HepG2 (cell line): ENCODE results near the gene ZNF524. TPM values are rescaled to one million over a fixed set of nuclear protein-coding genes. Genes with fewer than 3 reads are reported as not detected.

Experiments used
- ATF7-NPFF ChIP-seq: sonication (generic); formaldehyde crosslinking; IDR thresholded peaks from 2 replicates; pipeline ENCODE4 v1.8.1; 2023; ENCODE audit warnings: mild to moderate bottlenecking, low read depth, missing genetic modification reagents, moderate library complexity
- BCLAF1 ChIP-seq: fragments of 450-650 bp; IDR thresholded peaks from 2 replicates; pipeline ENCODE4 v1.6.1; 2017; ENCODE audit warnings: mild to moderate bottlenecking
- HOXA9 ChIP-seq: sonication (generic); formaldehyde crosslinking; IDR thresholded peaks from 2 replicates; pipeline ENCODE4 v1.8.1; 2022; ENCODE audit warnings: missing genetic modification reagents, mild to moderate bottlenecking, moderate library complexity, borderline replicate concordance
- KDM1A ChIP-seq: IDR thresholded peaks from 2 replicates; pipeline ENCODE4 v1.6.1; 2016; ENCODE audit warnings: missing compliant biosample characterization
- MTA3 ChIP-seq: sonication (generic); formaldehyde crosslinking; IDR thresholded peaks from 2 replicates; pipeline ENCODE4 v1.4.0; 2020; ENCODE audit warnings: missing genetic modification reagents
- PHB2 ChIP-seq: fragments of 450-650 bp; IDR thresholded peaks from 2 replicates; pipeline ENCODE4 v1.6.1; 2018; ENCODE audit not compliant: partially characterized antibody
- RCOR2 ChIP-seq: IDR thresholded peaks from 2 replicates; pipeline ENCODE4 v1.6.1; 2016; ENCODE audit warnings: missing biosample characterization, missing genetic modification reagents
- REST ChIP-seq, 2 experiments: IDR thresholded peaks; 2 replicates each; pipeline ENCODE4 v1.6.1; 2011 to 2012; ENCODE audit warnings: low read length in 2 of 2, borderline replicate concordance in 1 of 2, low read depth in 1 of 2, mild to moderate bottlenecking in 1 of 2, moderate library complexity in 1 of 2
- SP2 ChIP-seq: sonication (generic); formaldehyde crosslinking; IDR thresholded peaks from 2 replicates; pipeline ENCODE4 v1.5.1; 2020; ENCODE audit warnings: mild to moderate bottlenecking, missing genetic modification reagents
- ZFYVE20 ChIP-seq: sonication (generic); formaldehyde crosslinking; IDR thresholded peaks from 2 replicates; pipeline ENCODE4 v1.8.0; 2023; ENCODE audit warnings: low read depth, mild to moderate bottlenecking, moderate library complexity, missing genetic modification reagents, borderline replicate concordance
- ZNF276 ChIP-seq: sonication (generic); formaldehyde crosslinking; IDR thresholded peaks from 2 replicates; pipeline ENCODE4 v1.4.0; 2020; ENCODE audit warnings: mild to moderate bottlenecking, low read depth, missing genetic modification reagents
- ZNF562 ChIP-seq: sonication (generic); formaldehyde crosslinking; IDR thresholded peaks from 2 replicates; pipeline ENCODE4 v1.8.0; 2022; ENCODE audit warnings: missing genetic modification reagents, borderline replicate concordance
- ZNF687 ChIP-seq: sonication (generic); formaldehyde crosslinking; IDR thresholded peaks from 2 replicates; pipeline ENCODE4 v1.5.1; 2020; ENCODE audit warnings: mild to moderate bottlenecking, missing genetic modification reagents, moderate library complexity
- ZNF709 ChIP-seq: sonication (generic); formaldehyde crosslinking; IDR thresholded peaks from 2 replicates; pipeline ENCODE4 v1.5.0; 2020; ENCODE audit warnings: mild to moderate bottlenecking, missing genetic modification reagents
- ZNF781 ChIP-seq: sonication (generic); formaldehyde crosslinking; IDR thresholded peaks from 2 replicates; pipeline ENCODE4 v1.5.1; 2020; ENCODE audit warnings: borderline replicate concordance, mild to moderate bottlenecking, missing genetic modification reagents; ENCODE audit errors: not compliant biosample characterization
- polyA plus RNA-seq, 8 experiments: library from polyadenylated mRNA; depleted of rRNA in 3 of 8; stranded (reverse) in 7 of 8; unstranded in 1 of 8; fragments of >200 nt; fragmentation: Illumina TruSeq in 4 of 8; extraction: Trizol in 4 of 8; gene quantifications; 2 replicates each; pipeline versions ENCODE4 v1.2.1 to v1.2.3, GENCODE V29; 2011 to 2016; ENCODE audit warnings: low read depth in 4 of 8, missing spikeins in 1 of 8, mixed read lengths in 1 of 8; ENCODE audit not compliant: insufficient read depth in 1 of 8
- total RNA-seq, 5 experiments: library from RNA; depleted of rRNA; stranded (reverse); fragments of >200 nt; fragmentation: Illumina TruSeq; extraction: Trizol; gene quantifications; 2 replicates each; pipeline ENCODE4 v1.2.3, GENCODE V29; 2016; ENCODE audit warnings: low read depth in 1 of 5

Gene ZNF524
- total and polyA plus RNA-seq, 2 of the 13 experiments (the other 11 are each of a cell fraction or from before 2014, with no cell fraction given) = 3.2 to 4.6 TPM

- TF ChIP-seq ZNF276 (0 out of 2 replicates have a peak, but pooled peaks have one; percentile 61), MTA3 (CRISPR knock-in tag) (no peak), ATF7-NPFF (CRISPR knock-in tag) (peak; percentile 28; the same call in 1 of the 2 replicates), SP2 (CRISPR knock-in tag) (no peak), RCOR2 (CRISPR knock-in tag) (no peak), HOXA9 (CRISPR knock-in tag) (no peak), BCLAF1 (no peak), ZNF687 (CRISPR knock-in tag) (peak; percentile 63), ZNF709 (no peak), ZFYVE20 (CRISPR knock-in tag) (no peak), KDM1A (no peak), PHB2 (no peak), ZNF562 (CRISPR knock-in tag) (no peak), ZNF781 (CRISPR knock-in tag) (no peak), REST (IDR thresholded peaks at IDR 0.05; ENCODE audit: borderline replicate concordance in 1 of 2, low read depth in 1 of 2, low read length in 2 of 2) (peak in 1 of 2 experiments; percentile 57; a peak in 2 of 4 replicates)
Measured at GRCh38 chr19:55624109-55625003, 24.3 kb downstream of the ZNF524 start, which contains the start of gene ZNF784 (continued).
